H9 (cell line): ENCODE measurements around the gene PRSS22. TPM values are rescaled to one million over a fixed set of nuclear protein-coding genes. Genes with fewer than 3 reads are reported as not detected.

Source experiments
- DNase-seq: peaks from one replicate; pipeline ENCODE4 v3.0.0-alpha.2; 2017
- H2AFZ ChIP-seq: one replicate; pipeline ENCODE4 v1.6.1; 2013; ENCODE audit warnings: mild to moderate bottlenecking, low read length, control low read depth, moderate library complexity
- H2AK5ac ChIP-seq: 2 replicates; pipeline ENCODE4 v1.6.1; 2013; ENCODE audit warnings: low read length, control low read depth, mixed read lengths; ENCODE audit not compliant: insufficient read length
- H2BK120ac ChIP-seq: one replicate; pipeline ENCODE4 v1.6.1; 2013; ENCODE audit warnings: low read depth, mild to moderate bottlenecking, low read length, control low read depth, inconsistent platforms; ENCODE audit not compliant: poor library complexity, severe bottlenecking
- H2BK12ac ChIP-seq: 2 replicates; pipeline ENCODE4 v1.6.1; 2013; ENCODE audit warnings: low read length, control low read depth, mixed read lengths, low read depth; ENCODE audit not compliant: insufficient read length
- H2BK15ac ChIP-seq: 2 replicates; pipeline ENCODE4 v1.6.1; 2013; ENCODE audit warnings: low read depth, low read length, control low read depth
- H2BK20ac ChIP-seq: one replicate; pipeline ENCODE4 v1.6.1; 2013; ENCODE audit warnings: low read depth, mild to moderate bottlenecking, low read length, control low read depth, inconsistent platforms; ENCODE audit not compliant: poor library complexity, severe bottlenecking
- H2BK5ac ChIP-seq: 2 replicates; pipeline ENCODE4 v1.6.1; 2013; ENCODE audit warnings: low read length, control low read depth, mixed read lengths; ENCODE audit not compliant: insufficient read length
- H3K14ac ChIP-seq: 2 replicates; pipeline ENCODE4 v1.6.1; 2013; ENCODE audit warnings: low read length, control low read depth; ENCODE audit not compliant: insufficient read depth
- H3K18ac ChIP-seq: 2 replicates; pipeline ENCODE4 v1.6.1; 2013; ENCODE audit warnings: low read depth, mild to moderate bottlenecking, mixed read lengths, low read length, control low read depth; ENCODE audit not compliant: insufficient read length
- H3K23ac ChIP-seq: 2 replicates; pipeline ENCODE4 v1.6.1; 2013; ENCODE audit warnings: low read length, control low read depth, mixed read lengths, low read depth; ENCODE audit not compliant: insufficient read length
- H3K23me2 ChIP-seq: 2 replicates; pipeline ENCODE4 v1.6.1; 2013; ENCODE audit warnings: low read depth, mild to moderate bottlenecking, mixed read lengths, low read length, control low read depth; ENCODE audit not compliant: insufficient read length, poor library complexity, severe bottlenecking
- H3K27ac ChIP-seq: 2 replicates; pipeline ENCODE4 v1.5.1; 2013; ENCODE audit warnings: low read length, control low read depth, mixed read lengths, low read depth; ENCODE audit not compliant: insufficient read length
- H3K27me3 ChIP-seq: 2 replicates; pipeline ENCODE4 v1.6.1; 2013; ENCODE audit warnings: low read length, control low read depth, inconsistent platforms; ENCODE audit not compliant: insufficient read depth
- H3K4ac ChIP-seq: 2 replicates; pipeline ENCODE4 v1.6.1; 2013; ENCODE audit warnings: low read depth, mild to moderate bottlenecking, control low read depth, inconsistent platforms, low read length, moderate library complexity
- H3K4me1 ChIP-seq: 2 replicates; pipeline ENCODE4 v1.6.1; 2013; ENCODE audit warnings: low read length, control low read depth, inconsistent platforms; ENCODE audit not compliant: insufficient read depth
- H3K4me2 ChIP-seq: 2 replicates; pipeline ENCODE4 v1.6.1; 2013; ENCODE audit warnings: low read length, control low read depth, mixed read lengths; ENCODE audit not compliant: insufficient read length, insufficient read depth
- H3K56ac ChIP-seq: 2 replicates; pipeline ENCODE4 v1.6.1; 2013; ENCODE audit warnings: low read depth, mild to moderate bottlenecking, mixed read lengths, low read length, control low read depth; ENCODE audit not compliant: insufficient read length
- H3K79me1 ChIP-seq: 2 replicates; pipeline ENCODE4 v1.6.1; 2013; ENCODE audit warnings: low read depth, mild to moderate bottlenecking, moderate library complexity, low read length, control low read depth, inconsistent platforms; ENCODE audit not compliant: insufficient read depth, poor library complexity, severe bottlenecking
- H3K79me2 ChIP-seq: 2 replicates; pipeline ENCODE4 v1.6.1; 2013; ENCODE audit warnings: low read length, control low read depth, inconsistent platforms; ENCODE audit not compliant: insufficient read depth
- H3K9ac ChIP-seq: 2 replicates; pipeline ENCODE4 v1.6.1; 2013; ENCODE audit warnings: low read length, control low read depth, mixed read lengths; ENCODE audit not compliant: insufficient read length; ENCODE audit errors: extremely low read depth
- H3K9me3 ChIP-seq: one replicate; pipeline ENCODE4 v1.6.1; 2013; ENCODE audit warnings: low read depth, low read length, inconsistent platforms; ENCODE audit not compliant: control insufficient read depth
- H3T11ph ChIP-seq: one replicate; pipeline ENCODE4 v1.6.1; 2013; ENCODE audit warnings: mild to moderate bottlenecking, low read length, control low read depth, inconsistent platforms
- H4K20me1 ChIP-seq: one replicate; pipeline ENCODE4 v1.6.1; 2013; ENCODE audit not compliant: control insufficient read depth, insufficient read length, insufficient read depth
- H4K5ac ChIP-seq: 2 replicates; pipeline ENCODE4 v1.6.1; 2013; ENCODE audit warnings: low read depth, mild to moderate bottlenecking, mixed read lengths, low read length, control low read depth; ENCODE audit not compliant: insufficient read length
- H4K8ac ChIP-seq: replicated peaks from 2 replicates; pipeline ENCODE4 v1.6.1; 2013; ENCODE audit warnings: low read length, control low read depth, mixed read lengths, low read depth; ENCODE audit not compliant: insufficient read length
- H4K91ac ChIP-seq: 2 replicates; pipeline ENCODE4 v1.6.1; 2013; ENCODE audit warnings: low read depth, mild to moderate bottlenecking, moderate library complexity, mixed read lengths, low read length, control low read depth; ENCODE audit not compliant: insufficient read length
- H3K27ac Mint-ChIP-seq, 3 experiments: 2 replicates in 2 of 3; 3 replicates in 1 of 3; pipeline ENCODE4 v1.8.0; 2020 to 2021; ENCODE audit warnings: mixed read lengths in 3 of 3, mild to moderate bottlenecking in 1 of 3, moderate library complexity in 1 of 3
- H3K27me3 Mint-ChIP-seq: 2 replicates; pipeline ENCODE4 v1.8.0; 2021; ENCODE audit warnings: low read depth, mild to moderate bottlenecking, moderate library complexity, mixed read lengths
- H3K36me3 Mint-ChIP-seq, 3 experiments: 2 replicates in 2 of 3; 3 replicates in 1 of 3; pipeline ENCODE4 v1.8.0; 2020 to 2021; ENCODE audit warnings: low read depth in 3 of 3, mixed read lengths in 3 of 3; ENCODE audit not compliant: insufficient read depth in 1 of 3
- H3K4me1 Mint-ChIP-seq, 2 experiments: 2 replicates each; pipeline ENCODE4 v1.8.0; 2020; ENCODE audit warnings: mixed read lengths in 2 of 2
- H3K4me3 Mint-ChIP-seq, 2 experiments: 2 replicates in 1 of 2; 3 replicates in 1 of 2; pipeline ENCODE4 v1.8.0; 2020 to 2021; ENCODE audit warnings: mild to moderate bottlenecking in 2 of 2, mixed read lengths in 2 of 2, moderate library complexity in 1 of 2
- H3K9me3 Mint-ChIP-seq, 2 experiments: 2 replicates in 1 of 2; 3 replicates in 1 of 2; pipeline ENCODE4 v1.8.0; 2020; ENCODE audit warnings: mild to moderate bottlenecking in 2 of 2, mixed read lengths in 2 of 2, moderate library complexity in 1 of 2
- WGBS: extraction: QIAGEN DNeasy Blood & Tissue Kit; methylation state at CpG from one replicate; pipeline ENCODE4 v1.1.7; 2013; ENCODE audit warnings: missing lambda C conversion rate, low lambda C conversion rate, mixed read lengths; ENCODE audit not compliant: insufficient read length; ENCODE audit errors: extremely low coverage; 5-methylcytosine and 5-hydroxymethylcytosine counted together
- total RNA-seq: library from RNA; stranded (reverse); gene quantifications from 2 replicates; pipeline ENCODE4 v1.2.1, GENCODE V29; 2021
- TF ChIP-seq, protein P1 (sequence below): fragments of 200-600 bp; sonication (generic); conservative IDR thresholded peaks from 3 replicates; pipeline ENCODE4 v1.8.0; 2021; ENCODE audit warnings: antibody characterized with exemption, mild to moderate bottlenecking

The PRSS22 gene
- total RNA-seq, 1 experiment from 2014 or later, result 1.9 TPM

DNA sequence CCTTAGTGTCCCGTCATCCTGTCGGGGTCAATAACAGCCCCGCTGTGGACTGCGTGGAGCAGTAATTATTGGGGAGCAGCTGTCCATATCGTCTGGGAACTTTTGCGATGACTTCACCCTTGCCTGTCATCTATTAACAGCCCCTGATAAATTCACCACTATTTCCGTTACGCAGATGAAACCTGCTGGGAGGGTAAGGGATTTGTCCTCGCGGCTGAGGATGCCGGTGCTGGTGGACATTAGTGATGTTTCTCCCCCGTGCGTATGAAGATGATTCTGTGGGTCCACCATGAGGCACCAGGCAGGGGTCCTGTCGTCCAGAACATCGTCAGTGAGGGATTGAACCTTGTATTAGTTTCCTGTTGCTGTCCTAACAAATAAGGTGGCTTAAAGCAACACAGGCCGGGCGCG is 26.1 kb upstream of the PRSS22 start:
- Histone ChIP-seq H3K4me1 (no peaks in the 10 kb centered on the region), H2BK20ac (no peak overlapping the region), H3K23me2 (peaks cover 6% of the 10 kb centered on the region), H3K4me2 (peak overlapping the region; percentile 59), H3K56ac (no peak overlapping the region), H4K8ac (no peak overlapping the region), H3K27ac (no peak overlapping the region), H2BK12ac (no peak overlapping the region), H3K9ac (no peak overlapping the region), H4K5ac (no peak overlapping the region), H4K91ac (no peak overlapping the region), H3K4ac (no peak overlapping the region), H3K79me2 (no peaks in the 10 kb centered on the region), H3K9me3 (no peaks in the 10 kb centered on the region), H2AK5ac (no peak overlapping the region), H2BK5ac (no peak overlapping the region), H3K18ac (no peak overlapping the region), H3K23ac (no peak overlapping the region), H3K14ac (no peak overlapping the region), H3K27me3 (no peaks in the 10 kb centered on the region), H2BK120ac (no peak overlapping the region), H2BK15ac (no peak overlapping the region), H2AFZ (no peak overlapping the region), H3K79me1 (no peaks in the 10 kb centered on the region), H3T11ph (no peak overlapping the region), H4K20me1 (no peaks in the 10 kb centered on the region)
- peaks cover 5 to 6% of the 10 kb centered on the region in 2 experiments for H3K4me1 Mint-ChIP-seq
- peak overlapping the region in 1 of 3 experiments; percentile 40; a peak in 1 of 7 replicates for H3K27ac Mint-ChIP-seq
- H3K4me3 Mint-ChIP-seq, result peak overlapping the region; percentile 82 to 90
- WGBS, result no CpG with 5 or more reads among the region's 18 CpGs
- peaks cover 22% of the 10 kb centered on the region for H3K27me3 Mint-ChIP-seq
- peaks cover 0 to 2% (median 0%) of the 10 kb centered on the region in 3 experiments; a peak in 1 of 7 replicates for H3K36me3 Mint-ChIP-seq
- H3K9me3 Mint-ChIP-seq, result peaks cover 0 to 7% of the 10 kb centered on the region in 2 experiments; a peak in 3 of 5 replicates
- TF ChIP-seq, protein P1, sequence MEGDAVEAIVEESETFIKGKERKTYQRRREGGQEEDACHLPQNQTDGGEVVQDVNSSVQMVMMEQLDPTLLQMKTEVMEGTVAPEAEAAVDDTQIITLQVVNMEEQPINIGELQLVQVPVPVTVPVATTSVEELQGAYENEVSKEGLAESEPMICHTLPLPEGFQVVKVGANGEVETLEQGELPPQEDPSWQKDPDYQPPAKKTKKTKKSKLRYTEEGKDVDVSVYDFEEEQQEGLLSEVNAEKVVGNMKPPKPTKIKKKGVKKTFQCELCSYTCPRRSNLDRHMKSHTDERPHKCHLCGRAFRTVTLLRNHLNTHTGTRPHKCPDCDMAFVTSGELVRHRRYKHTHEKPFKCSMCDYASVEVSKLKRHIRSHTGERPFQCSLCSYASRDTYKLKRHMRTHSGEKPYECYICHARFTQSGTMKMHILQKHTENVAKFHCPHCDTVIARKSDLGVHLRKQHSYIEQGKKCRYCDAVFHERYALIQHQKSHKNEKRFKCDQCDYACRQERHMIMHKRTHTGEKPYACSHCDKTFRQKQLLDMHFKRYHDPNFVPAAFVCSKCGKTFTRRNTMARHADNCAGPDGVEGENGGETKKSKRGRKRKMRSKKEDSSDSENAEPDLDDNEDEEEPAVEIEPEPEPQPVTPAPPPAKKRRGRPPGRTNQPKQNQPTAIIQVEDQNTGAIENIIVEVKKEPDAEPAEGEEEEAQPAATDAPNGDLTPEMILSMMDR, result no peak
- DNase-seq, result no peak
